Endothelial cell of umbilical vein (primary cell): ENCODE data around the gene FSHB. TPM values are rescaled to one million over a fixed set of nuclear protein-coding genes. Genes with fewer than 3 reads are reported as not detected.

Source experiments
- BruUV-seq: library from RNA; stranded (reverse); fragments of 400-500 nt; replicated peaks from 2 replicates; lab custom pipeline; 2021; lab: Mats Ljungman, UMichigan
- CTCF ChIA-PET: fragments of 300-600, 350-600 bp; sonication (Branson Sonifier 250); formaldehyde crosslinking; loops from one replicate; lab custom pipeline; 2021; ENCODE audit warnings: antibody characterized with exemption, inconsistent platforms; lab: Charles Lee
- POLR2A ChIA-PET: fragments of 300-600, 350-600 bp; sonication (Branson Sonifier 250); formaldehyde crosslinking; loops from one replicate; lab custom pipeline; 2021; ENCODE audit warnings: antibody characterized with exemption, inconsistent platforms; lab: Charles Lee
- DNase-seq: peaks from one replicate; pipeline ENCODE4 v3.0.0-alpha.2; 2011; ENCODE audit warnings: low read depth, low spot score
- FAIRE-seq: peaks from 2 replicates; lab custom pipeline; 2011; peaks lifted over from hg19 to GRCh38; lab: Jason Lieb, UNC
- H2AFZ ChIP-seq: 2 replicates; pipeline ENCODE4 v1.6.0; 2012; ENCODE audit warnings: low read depth, low read length, control low read depth, inconsistent platforms
- H3K27ac ChIP-seq: 2 replicates; pipeline ENCODE4 v1.5.1; 2011; ENCODE audit warnings: low read depth, mild to moderate bottlenecking, control low read depth, low read length, moderate library complexity; ENCODE audit not compliant: insufficient read depth
- H3K27me3 ChIP-seq, 2 experiments: 2 replicates each; pipeline versions ENCODE4 v1.6.0 to v1.6.1; 2011; ENCODE audit warnings: low read length in 2 of 2, mixed read lengths in 1 of 2; ENCODE audit not compliant: control insufficient read depth in 2 of 2, insufficient read depth in 2 of 2
- H3K36me3 ChIP-seq, 2 experiments: 2 replicates in 1 of 2; 3 replicates in 1 of 2; pipeline ENCODE4 v1.5.1; 2011; ENCODE audit warnings: low read length in 2 of 2, mild to moderate bottlenecking in 1 of 2, moderate library complexity in 1 of 2; ENCODE audit not compliant: control insufficient read depth in 2 of 2, insufficient read depth in 2 of 2; ENCODE audit errors: extremely low read depth in 1 of 2
- H3K4me1 ChIP-seq: 3 replicates; pipeline ENCODE4 v1.5.1; 2011; ENCODE audit warnings: mild to moderate bottlenecking, low read length; ENCODE audit not compliant: control insufficient read depth, insufficient read depth; ENCODE audit errors: extremely low read depth
- H3K4me2 ChIP-seq: 2 replicates; pipeline ENCODE4 v1.6.1; 2011; ENCODE audit warnings: low read length, control low read depth, mixed read lengths; ENCODE audit not compliant: insufficient read depth
- H3K4me3 ChIP-seq, 3 experiments: fragments of 200-600 bp in 1 of 3; sonication (generic), shearing (Covaris generic) in 1 of 3; replicated peaks in 1 of 3; 2 replicates each; pipeline ENCODE4 v1.5.1; 2011 to 2016; ENCODE audit warnings: control low read depth in 3 of 3, low read length in 3 of 3, mild to moderate bottlenecking in 2 of 3, inconsistent platforms in 1 of 3, low read depth in 1 of 3, moderate library complexity in 1 of 3; ENCODE audit not compliant: insufficient read depth in 1 of 3
- H3K79me2 ChIP-seq: 2 replicates; pipeline ENCODE4 v1.6.0; 2012; ENCODE audit warnings: low read length, inconsistent platforms; ENCODE audit not compliant: control insufficient read depth, insufficient read depth
- H3K9ac ChIP-seq: replicated peaks from 2 replicates; pipeline ENCODE3; 2011; ENCODE audit warnings: low read length, control low read depth; ENCODE audit not compliant: insufficient read depth; ENCODE audit errors: extremely low read depth
- H3K9me1 ChIP-seq: replicated peaks from 3 replicates; pipeline ENCODE4 v1.6.0; 2011; ENCODE audit warnings: mild to moderate bottlenecking, low read length; ENCODE audit not compliant: control insufficient read depth, insufficient read depth; ENCODE audit errors: extremely low read depth
- H3K9me3 ChIP-seq: replicated peaks from 2 replicates; pipeline ENCODE4 v1.5.1; 2012; ENCODE audit warnings: low read length, inconsistent platforms; ENCODE audit not compliant: control insufficient read depth, insufficient read depth
- H4K20me1 ChIP-seq: replicated peaks from 2 replicates; pipeline ENCODE3; 2011; ENCODE audit warnings: mild to moderate bottlenecking, low read length; ENCODE audit not compliant: control insufficient read depth, insufficient read depth; ENCODE audit errors: extremely low read depth
- EZH2 ChIP-seq: IDR thresholded peaks from 2 replicates; pipeline ENCODE4 v1.6.1; 2012; ENCODE audit warnings: borderline replicate concordance, low read depth, mild to moderate bottlenecking, moderate library complexity, low read length, inconsistent platforms; ENCODE audit not compliant: severe bottlenecking
- FOS ChIP-seq: IDR thresholded peaks from 2 replicates; pipeline ENCODE4 v1.6.1; 2011; ENCODE audit warnings: mild to moderate bottlenecking, low read length, moderate library complexity, borderline replicate concordance; ENCODE audit not compliant: insufficient read depth
- GATA2 ChIP-seq: IDR thresholded peaks from 2 replicates; pipeline ENCODE4 v1.7.0; 2011; ENCODE audit warnings: low read depth, mild to moderate bottlenecking, moderate library complexity, mixed read lengths, low read length; ENCODE audit not compliant: insufficient read length, insufficient read depth
- JUN ChIP-seq: IDR thresholded peaks from 2 replicates; pipeline ENCODE4 v1.6.1; 2011; ENCODE audit warnings: borderline replicate concordance, low read depth; ENCODE audit not compliant: insufficient read length, insufficient read depth
- MYC ChIP-seq: IDR thresholded peaks from one replicate; pipeline ENCODE4 v1.6.1; 2011; ENCODE audit warnings: mild to moderate bottlenecking, low read depth, low read length
- POLR2A ChIP-seq: IDR thresholded peaks from 2 replicates; pipeline ENCODE4 v1.6.1; 2012; ENCODE audit warnings: low read depth, mild to moderate bottlenecking, control low read depth, low read length
- POLR2AphosphoS5 ChIP-seq: IDR thresholded peaks from 2 replicates; pipeline ENCODE4 v1.6.1; 2012; ENCODE audit warnings: low read depth, mild to moderate bottlenecking, control low read depth, low read length, moderate library complexity; ENCODE audit not compliant: insufficient read depth
- dilution Hi-C: fragments of 300-500 bp; cut with MboI; formaldehyde crosslinking; loops from one replicate; pipeline ENCODE4 v1.15.0; 2019; ENCODE audit warnings: low sequenced_read_pairs; ENCODE audit not compliant: extremely low pct_ligation_motif_present
- intact Hi-C: fragments of 100-400 bp; cut with micrococcal nuclease; formaldehyde crosslinking; loops from one replicate; pipeline ENCODE4 v1.10.0; 2022
- polyA plus RNA-seq, 4 experiments: library from polyadenylated mRNA; depleted of rRNA in 3 of 4; stranded (reverse) in 3 of 4; unstranded in 1 of 4; fragments of >200 nt; gene quantifications; 2 replicates each; pipeline versions ENCODE4 v1.2.1 to v1.2.3, GENCODE V29; 2011 to 2012; ENCODE audit warnings: missing spikeins in 1 of 4
- total RNA-seq: library from RNA; stranded (reverse); gene quantifications from 2 replicates; pipeline ENCODE4 v1.2.3, GENCODE V29; 2021
- TF ChIP-seq, protein P1 (sequence below): IDR thresholded peaks from 2 replicates; pipeline ENCODE4 v1.6.1; 2011; ENCODE audit not compliant: insufficient read depth, insufficient read length
- TF ChIP-seq, protein P2 (sequence below), 2 donors: IDR thresholded peaks; 1 replicate in 1 of 2; 2 replicates in 1 of 2; pipeline ENCODE4 v1.5.1; 2011; ENCODE audit warnings: low read length in 2 of 2, mild to moderate bottlenecking in 2 of 2, moderate library complexity in 2 of 2, control low read depth in 1 of 2, inconsistent platforms in 1 of 2, low read depth in 1 of 2; ENCODE audit not compliant: insufficient read depth in 1 of 2; ENCODE audit errors: extremely low read depth in 1 of 2

The FSHB gene
- total and polyA plus RNA-seq, 2 donors (not counting 3 experiments of a cell fraction or from before 2014, with no cell fraction given): not detected

DNA sequence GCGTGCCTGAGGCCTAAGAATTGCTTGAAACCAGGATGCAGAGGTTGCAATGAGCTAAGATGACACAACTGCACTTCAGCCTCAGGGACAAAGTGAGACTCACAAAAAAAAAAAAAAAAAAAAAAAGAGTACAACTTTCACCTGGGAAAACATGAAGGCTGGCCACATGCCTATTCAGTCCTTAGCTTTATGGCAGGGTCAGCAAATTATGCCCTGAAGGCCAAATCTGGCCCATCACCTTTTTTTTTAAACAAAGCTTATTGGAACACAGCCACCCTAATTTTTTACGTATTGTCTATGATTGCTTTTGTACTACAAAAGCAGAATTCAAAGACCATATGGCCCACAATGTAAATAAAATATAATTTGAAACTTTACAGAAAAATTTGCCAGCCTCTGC is 8.2 kb downstream of the FSHB start:
- H3K27me3 ChIP-seq: no peaks in the 10 kb centered on the region
- no peak overlapping the region for H2AFZ ChIP-seq
- no peak for DNase-seq
- no peaks in the 10 kb centered on the region for H3K79me2 ChIP-seq
- no peak overlapping the region for H3K9ac ChIP-seq
- ChIA-PET POLR2A (no interaction called here), CTCF (interaction anchor here (0.6 kb wide), 1 partner anchor 48 kb away, joined by 5 read pairs; no protein-coding TSS in a partner anchor)
- dilution Hi-C loops (no loop called here), intact Hi-C loops (no loop called here)
- H3K4me2 ChIP-seq: no peak overlapping the region
- TF ChIP-seq POLR2A (no peak), EZH2 (no peak), POLR2AphosphoS5 (no peak), JUN (no peak), MYC (no peak), FOS (no peak), GATA2 (no peak)
- TF ChIP-seq, protein P1, sequence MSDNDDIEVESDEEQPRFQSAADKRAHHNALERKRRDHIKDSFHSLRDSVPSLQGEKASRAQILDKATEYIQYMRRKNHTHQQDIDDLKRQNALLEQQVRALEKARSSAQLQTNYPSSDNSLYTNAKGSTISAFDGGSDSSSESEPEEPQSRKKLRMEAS: no peak
- TF ChIP-seq, protein P2, sequence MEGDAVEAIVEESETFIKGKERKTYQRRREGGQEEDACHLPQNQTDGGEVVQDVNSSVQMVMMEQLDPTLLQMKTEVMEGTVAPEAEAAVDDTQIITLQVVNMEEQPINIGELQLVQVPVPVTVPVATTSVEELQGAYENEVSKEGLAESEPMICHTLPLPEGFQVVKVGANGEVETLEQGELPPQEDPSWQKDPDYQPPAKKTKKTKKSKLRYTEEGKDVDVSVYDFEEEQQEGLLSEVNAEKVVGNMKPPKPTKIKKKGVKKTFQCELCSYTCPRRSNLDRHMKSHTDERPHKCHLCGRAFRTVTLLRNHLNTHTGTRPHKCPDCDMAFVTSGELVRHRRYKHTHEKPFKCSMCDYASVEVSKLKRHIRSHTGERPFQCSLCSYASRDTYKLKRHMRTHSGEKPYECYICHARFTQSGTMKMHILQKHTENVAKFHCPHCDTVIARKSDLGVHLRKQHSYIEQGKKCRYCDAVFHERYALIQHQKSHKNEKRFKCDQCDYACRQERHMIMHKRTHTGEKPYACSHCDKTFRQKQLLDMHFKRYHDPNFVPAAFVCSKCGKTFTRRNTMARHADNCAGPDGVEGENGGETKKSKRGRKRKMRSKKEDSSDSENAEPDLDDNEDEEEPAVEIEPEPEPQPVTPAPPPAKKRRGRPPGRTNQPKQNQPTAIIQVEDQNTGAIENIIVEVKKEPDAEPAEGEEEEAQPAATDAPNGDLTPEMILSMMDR (IDR thresholded peaks at IDR 0.05; ENCODE audit: extremely low read depth in 1 of 2, insufficient read depth in 1 of 2, low read depth in 1 of 2, low read length in 2 of 2): no peak
- no peaks in the 10 kb centered on the region for H3K9me3 ChIP-seq
- BruUV-seq: no TSS peak
- no peaks in the 10 kb centered on the region for H3K36me3 ChIP-seq
- no peaks in the 10 kb centered on the region for H3K9me1 ChIP-seq
- H3K4me1 ChIP-seq: no peaks in the 10 kb centered on the region
- H3K4me3 ChIP-seq: no peak overlapping the region
- no peaks in the 10 kb centered on the region for H4K20me1 ChIP-seq
- H3K27ac ChIP-seq: no peak overlapping the region
- FAIRE-seq: no peak
